Stimulated activated CD4-positive, alpha-beta T cell treated with anti-CD3 and anti-CD28 coated beads, Interleukin-15, amount 100 ng/mL, for 1 hour (primary cell): ENCODE measurements around the gene OST4.
"Not testable (repeated sequence)": the region's sequence is repeated elsewhere in the genome, so short reads cannot be mapped to it uniquely, and the experiment has no call there.

Experiments used
- DNase-seq, 2 donors: peaks; one replicate each; pipeline ENCODE4 v3.0.0-alpha.2; 2020; ENCODE audit warnings: low read depth in 1 of 2, low spot score in 1 of 2

Gene OST4

DNA sequence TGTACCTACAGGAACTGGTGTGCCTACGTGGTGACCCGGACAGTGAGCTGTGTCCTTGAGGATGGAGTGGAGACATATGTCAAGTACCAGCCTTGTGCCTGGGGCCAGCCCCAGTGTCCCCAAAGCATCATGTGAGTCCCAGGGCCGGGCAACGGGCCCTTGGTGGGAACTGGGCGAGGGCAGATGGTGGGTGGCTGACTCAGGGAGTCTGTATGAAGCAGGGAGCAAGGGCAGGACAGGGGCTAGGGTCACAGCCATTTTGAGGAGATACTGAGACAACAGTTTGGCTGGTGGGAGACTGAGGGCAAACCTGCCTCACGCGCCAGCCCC, 8.7 kb upstream of the OST4 start:
- DNase-seq: no peak

- no peak for DNase-seq
Measured at GRCh38 chr2:27079233-27080139, 8.0 kb upstream of the OST4 start.

DNA sequence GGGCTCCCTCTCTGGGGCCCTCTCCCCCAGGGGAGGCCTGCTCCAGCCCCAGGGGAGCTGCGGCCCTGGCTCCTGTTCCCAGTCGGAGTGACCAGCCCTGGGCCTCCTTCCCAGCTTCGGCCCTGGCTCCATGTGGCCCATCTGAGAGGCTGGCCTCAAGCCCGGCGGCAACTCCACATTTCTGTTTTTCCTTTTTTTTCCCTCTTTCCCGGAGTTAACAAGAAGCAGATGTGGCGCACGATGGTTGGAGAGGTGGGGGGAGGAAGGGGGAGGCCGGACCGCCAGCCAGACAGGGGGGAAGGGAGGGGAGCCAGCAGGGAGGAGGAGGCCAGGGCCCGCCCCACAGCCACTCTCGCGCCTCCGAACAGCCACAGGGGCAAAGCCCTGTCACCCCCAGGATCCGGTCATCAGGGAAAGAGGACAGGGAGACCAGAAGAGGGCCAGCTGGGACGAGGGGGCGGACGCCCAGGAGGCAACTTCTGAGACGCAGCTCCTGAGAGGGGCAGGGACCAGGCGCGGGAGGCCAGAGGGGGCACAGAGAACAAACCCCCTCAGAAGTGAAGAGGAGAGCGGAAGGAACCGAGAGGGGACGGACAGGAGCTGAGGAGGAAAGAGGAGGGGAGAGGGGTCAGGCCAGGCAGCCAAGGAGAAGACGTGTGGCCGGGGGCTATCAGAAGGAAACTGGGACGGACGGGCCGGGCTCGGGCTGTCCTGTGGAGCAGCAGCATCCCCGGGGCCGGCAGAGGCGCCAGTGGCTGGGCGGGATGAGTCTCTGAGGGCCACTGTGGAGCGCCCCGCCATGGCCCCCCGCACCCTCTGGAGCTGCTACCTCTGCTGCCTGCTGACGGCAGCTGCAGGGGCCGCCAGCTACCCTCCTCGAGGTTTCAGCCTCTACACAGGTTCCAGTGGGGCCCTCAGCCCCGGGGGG, 7.1 kb upstream of the OST4 start, which contains the start of gene EMILIN1:
Gene EMILIN1, plus strand, starts transcription at position 349 of the 928 bp plus-strand sequence. Its CDS starts 451 bp downstream, at position 800.
- no peak for DNase-seq

- no peak for DNase-seq
Measured at GRCh38 chr2:27077231-27077630, 5.8 kb upstream of the OST4 start.

GRCh38 chr2:27076323-27076722, 4.9 kb upstream of the OST4 start:
- DNase-seq: no peak

DNA sequence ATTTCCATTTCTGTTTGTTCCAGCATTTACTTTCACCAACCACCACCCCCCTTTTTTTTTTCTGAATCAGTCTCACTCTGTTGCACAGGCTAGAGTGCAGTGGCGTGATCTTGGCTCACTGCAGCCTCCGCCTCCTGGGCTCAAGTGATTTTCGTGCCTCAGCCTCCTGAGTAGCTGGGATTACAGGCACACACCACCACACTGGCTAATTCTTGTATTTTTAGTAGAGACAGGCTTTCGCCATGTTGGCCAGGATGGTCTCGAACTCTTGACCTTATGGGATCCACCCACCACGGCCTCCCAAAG, 4.1 kb upstream of the OST4 start:
- DNase-seq: not testable (repeated sequence)

DNA sequence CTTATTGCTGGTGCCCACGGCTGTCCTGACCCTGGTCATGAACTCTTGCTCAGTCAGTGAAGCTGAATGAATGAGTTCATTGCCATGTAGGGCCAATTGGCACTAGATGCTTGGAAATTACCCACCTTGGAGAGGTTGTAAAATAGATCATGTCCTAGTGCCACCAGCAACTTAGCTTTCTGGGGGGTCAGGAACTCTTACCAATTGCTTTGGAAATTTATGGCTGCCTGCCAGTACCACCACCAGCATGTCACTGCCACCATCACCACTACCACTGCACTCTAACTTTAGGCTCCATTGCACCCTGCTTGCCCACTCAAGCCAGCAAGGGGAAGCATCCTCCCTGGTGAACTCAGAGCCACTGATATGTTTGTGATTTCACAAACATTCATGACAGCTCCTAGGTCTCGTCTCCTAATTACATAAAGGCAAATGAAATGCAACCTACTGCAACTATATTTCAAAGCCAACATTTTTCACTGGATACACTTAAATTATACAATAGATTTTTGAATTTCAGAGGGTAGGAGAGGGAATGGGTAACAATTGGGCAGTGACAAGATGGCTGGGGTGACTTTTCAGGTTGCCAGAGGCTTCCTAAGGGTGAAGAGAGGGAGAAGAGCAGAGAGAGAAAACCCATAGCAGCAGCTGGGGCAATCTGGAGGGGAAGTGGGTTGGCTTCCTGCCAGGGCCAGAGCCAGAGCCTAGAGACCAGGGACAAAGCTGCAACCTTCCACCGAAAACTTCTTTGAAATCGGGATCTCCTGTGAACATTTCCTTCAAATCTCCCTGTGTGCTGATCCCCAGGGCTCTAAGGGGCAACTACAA, 3.5 kb upstream of the OST4 start:
- no peak for DNase-seq

DNA sequence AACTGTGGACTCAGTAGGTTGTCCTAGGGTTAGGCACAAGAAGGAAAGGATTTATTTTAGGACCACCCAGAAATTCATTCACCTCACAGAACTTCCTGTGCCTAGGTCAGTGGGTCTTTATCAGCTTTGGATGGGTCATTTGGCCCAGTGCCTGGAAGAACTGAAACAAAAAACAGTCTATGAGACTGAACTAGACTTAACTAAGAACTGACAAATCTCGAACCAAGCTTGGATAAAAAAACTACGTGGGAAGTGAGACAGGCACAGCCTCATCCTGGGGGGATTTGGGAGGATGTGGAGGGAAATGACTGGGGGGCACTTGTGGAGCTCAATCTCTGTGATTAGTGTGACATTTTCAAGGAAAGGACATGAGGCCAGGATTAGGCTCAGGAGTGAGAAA, 2.3 kb upstream of the OST4 start:
- DNase-seq: no peak

GRCh38 chr2:27072920-27073319, 1.5 kb upstream of the OST4 start:
- no peak for DNase-seq

GRCh38 chr2:27071990-27072830, 756 bp upstream of the OST4 start:
- no peak for DNase-seq

DNA sequence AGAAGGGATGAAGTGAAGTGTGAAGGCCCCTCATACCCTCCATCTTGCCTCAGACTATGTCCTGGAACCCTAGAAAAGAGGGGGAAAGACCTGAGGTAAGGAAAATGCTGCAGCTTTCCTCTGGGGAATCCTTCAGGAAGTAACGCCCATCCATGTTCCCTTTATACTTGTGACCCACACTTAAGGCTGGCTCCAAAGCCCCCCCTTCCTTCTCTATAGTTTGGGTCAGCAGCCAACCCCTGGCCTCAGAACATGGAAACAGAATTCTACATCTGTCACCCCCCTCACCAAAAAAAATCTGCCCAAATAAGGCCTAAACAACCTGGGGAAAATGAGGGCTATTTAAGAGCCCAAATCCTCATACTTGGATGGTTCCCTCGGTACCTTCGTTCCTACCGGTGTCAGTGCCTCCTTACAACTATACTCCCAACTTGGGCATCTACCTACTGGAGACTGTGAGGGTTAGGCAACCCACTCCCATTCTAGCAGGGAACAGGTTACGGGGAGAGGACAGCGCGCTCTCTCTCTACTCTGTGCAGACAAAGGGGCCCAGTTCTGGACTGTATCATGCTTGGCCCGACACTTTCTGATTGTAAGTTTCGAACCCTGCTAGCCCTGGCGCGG, 689 bp downstream of the OST4 start:
- no peak for DNase-seq

DNA sequence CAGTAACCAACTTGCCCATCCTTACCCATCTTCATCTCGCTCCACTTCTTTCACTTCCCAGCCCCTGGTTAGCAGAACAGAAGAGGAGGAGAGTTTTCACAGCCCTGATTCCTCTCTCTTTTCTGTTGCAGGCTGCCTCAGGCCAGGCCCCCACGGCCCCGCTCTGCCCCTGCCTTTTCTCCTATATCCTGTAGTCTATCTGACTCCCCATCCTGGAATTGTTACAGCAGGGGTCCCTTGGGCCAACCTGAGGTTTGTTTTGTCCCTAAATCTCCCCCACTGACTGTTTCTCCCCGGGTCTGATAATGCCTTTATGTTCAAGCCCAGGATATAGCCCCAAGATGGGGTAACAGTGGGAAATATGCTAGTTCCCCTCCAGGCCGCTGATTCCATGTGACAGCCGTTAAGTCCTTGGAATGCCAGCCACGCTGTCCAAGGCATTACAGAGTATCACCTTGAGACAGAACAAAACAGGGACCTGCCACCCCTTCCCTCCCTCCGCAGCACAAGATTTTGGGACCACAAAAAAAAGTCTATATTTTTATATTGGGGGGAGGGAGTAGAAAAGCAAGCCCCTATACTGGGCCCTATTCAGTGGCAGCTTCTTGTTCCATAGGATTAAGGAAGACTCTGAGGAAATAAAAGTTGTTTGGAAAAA, 1.4 kb downstream of the OST4 start:
- no peak for DNase-seq

- no peak for DNase-seq
Measured at GRCh38 chr2:27069436-27069835, 2.0 kb downstream of the OST4 start.

GRCh38 chr2:27067385-27067784, 4.1 kb downstream of the OST4 start:
- DNase-seq: no peak

GRCh38 chr2:27065128-27065527, 6.3 kb downstream of the OST4 start:
- DNase-seq: no peak

DNA sequence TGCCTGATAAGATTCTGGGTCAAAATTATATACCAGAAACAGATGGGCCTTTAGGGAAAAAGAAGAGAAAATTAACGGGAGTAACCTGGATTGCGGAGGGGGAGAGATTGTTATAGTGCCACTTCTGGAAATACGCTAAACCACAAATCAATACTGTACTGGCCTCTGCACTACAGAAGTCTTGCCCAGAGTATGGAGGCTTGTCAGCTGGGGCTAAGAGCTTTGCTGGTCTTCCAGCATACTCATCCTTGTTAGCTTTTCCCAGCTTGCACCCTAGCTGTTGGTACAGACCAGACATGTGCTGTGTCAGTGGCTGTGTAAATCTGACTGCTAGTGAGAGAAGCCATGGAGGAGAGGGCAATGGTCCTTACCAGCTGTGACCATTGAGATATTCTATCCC, 11.1 kb downstream of the OST4 start:
- no peak for DNase-seq

GRCh38 chr2:27059141-27059820, 12.2 kb downstream of the OST4 start:
- DNase-seq: no peak

GRCh38 chr2:27058210-27058609, 13.2 kb downstream of the OST4 start:
- DNase-seq: no peak

DNA sequence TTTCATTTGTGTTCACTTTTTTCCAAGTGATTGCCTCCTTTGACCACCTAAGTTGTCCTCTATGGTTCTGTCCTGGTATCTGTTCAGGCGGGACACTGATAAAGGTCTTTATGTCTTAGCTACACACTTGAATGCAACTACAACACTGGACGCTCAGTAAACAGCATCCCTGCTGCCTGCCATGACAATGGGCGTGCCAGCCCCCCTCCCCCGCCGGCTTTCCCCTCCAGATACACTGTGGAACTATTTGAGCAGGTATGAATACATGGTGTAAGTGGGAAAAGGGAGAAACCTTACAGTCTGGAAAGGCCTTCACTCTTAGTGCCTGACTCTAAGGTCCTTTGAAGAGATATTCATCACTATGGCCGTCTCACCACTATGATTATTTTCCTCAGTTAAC, 14.3 kb downstream of the OST4 start:
- DNase-seq: no peak
